ENCODE data around the gene CYP2W1.
"Not testable (repeated sequence)": the region's sequence is repeated elsewhere in the genome, so short reads cannot be mapped to it uniquely, and the experiment has no call there.

Gene CYP2W1

DNA sequence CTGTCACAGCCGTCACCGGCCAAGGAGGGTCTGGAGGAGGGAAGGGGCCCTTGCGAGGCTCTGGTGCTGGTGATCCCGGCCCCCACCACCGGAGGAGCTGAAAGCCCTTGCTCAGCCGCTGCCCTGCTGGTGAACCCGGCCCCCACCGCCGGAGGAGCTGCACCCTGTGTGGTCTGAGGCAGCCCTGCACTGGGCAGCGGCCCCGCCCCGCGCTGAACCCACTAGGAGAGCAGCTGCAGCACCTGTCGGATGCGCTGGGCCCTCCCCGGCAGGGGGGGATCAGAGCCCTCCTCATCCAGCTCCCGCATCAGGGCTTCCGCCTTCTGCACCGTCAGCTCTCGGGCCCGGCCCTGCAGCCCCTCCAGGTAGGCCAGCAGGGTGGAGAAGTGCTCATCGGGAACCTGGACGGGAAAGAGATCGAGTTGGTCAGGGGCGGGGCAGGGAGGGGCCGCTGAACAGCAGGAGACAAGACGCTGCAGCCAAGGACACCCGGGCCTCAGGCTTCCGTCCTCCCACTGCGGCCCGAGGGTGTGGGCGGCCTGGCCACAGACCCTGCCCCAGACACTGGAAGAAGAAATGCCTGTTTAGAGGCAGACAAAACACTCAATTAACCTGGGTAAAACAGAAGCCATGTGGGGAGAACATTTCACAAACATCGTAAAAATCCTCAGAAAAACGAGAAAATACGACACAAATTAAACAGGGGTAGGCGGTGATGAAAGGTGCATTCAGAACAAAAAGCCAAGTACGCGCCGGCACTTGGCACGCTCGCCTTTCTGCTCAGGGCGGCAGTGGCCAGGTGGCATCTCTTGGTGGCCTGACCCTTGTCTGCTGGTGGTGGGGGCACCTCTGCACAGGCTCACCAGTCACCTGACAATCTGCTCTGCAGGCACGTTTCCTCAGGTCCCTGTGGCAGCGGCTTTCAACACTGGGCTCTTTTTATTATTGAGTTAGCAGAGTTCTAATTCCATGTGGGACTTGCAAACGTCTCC lies 14.7 kb downstream of the CYP2W1 start:
- no peak for DNase-seq

DNA sequence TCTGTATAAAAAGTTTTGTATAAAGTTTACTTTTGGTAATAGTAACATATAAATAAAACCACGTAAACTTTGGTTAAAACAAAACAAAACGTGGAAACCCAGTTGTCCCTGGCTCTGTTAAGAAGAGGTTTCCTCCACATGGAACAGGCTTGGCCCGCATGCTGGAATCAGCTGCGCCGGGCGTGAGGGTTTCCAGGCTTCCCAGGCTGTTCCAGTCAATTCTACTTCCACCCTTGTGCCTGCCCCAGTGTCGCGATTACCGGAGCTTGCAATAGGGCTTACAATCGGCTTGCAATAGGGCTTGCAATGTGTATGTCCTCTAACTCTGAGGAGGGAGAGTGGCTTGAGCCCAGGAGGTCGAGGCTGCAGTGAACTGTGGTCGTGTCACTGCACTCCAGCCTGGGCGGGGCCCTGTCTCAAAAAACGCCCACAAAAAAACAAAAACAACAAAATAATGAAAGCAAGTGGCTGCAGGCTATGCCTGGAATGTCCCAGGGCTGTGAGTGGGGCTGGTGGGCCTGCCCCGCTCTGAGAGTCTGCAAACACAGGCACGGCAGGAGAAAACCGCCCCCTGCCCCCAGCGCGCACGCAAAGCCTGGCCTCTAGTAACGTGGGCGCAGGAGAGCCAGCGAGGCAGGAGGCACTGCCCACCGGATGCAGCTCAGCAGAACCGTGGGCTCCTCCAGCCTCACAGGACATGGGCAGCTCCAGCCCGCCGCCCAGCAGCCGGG lies 16.3 kb downstream of the CYP2W1 start:
- DNase-seq: no peak

DNA sequence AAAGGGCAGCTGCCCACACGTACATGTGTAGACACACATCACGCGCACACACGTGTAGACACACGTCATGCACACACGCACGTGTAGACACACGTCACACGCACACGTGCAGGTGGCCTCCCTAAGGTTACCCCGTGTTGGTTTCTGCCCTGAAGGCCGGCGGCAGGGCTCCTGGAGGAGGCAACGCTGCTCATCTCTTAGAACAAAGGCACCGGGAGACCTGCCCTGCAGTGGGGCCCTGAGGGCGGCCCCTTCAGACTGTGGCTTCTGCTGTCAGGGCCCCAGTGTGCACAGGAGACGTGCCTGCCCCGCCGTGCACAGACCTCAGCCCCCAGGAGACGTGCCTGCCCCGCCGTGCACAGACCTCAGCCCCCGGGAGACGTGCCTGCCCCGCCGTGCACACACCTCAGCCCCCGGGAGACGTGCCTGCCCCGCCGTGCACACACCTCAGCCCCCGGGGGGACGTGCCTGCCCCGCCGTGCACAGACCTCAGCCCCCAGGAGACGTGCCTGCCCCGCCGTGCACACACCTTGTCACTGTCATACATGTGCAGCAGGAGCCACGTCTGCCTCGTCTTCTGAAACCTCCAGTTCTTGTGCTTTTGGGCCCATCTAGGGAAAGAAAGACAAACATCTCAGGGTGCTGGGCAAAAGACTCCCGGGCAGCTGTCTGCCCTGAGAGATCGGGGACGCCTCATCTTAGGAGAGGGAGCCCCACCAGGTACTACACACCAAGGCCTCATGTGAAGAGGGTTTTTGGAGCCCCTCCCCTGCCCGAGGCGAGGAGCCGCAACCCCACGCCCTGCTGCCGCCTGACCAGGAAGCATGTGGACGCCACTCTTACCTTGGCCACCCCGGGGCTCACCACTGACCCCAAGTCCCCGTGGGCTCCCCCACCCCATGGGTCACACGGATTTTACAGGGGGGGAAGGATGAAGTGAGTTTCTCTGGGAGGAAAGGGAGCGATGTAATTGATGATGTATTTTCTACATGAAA lies 17.3 kb downstream of the CYP2W1 start:
- no peak for DNase-seq

DNA sequence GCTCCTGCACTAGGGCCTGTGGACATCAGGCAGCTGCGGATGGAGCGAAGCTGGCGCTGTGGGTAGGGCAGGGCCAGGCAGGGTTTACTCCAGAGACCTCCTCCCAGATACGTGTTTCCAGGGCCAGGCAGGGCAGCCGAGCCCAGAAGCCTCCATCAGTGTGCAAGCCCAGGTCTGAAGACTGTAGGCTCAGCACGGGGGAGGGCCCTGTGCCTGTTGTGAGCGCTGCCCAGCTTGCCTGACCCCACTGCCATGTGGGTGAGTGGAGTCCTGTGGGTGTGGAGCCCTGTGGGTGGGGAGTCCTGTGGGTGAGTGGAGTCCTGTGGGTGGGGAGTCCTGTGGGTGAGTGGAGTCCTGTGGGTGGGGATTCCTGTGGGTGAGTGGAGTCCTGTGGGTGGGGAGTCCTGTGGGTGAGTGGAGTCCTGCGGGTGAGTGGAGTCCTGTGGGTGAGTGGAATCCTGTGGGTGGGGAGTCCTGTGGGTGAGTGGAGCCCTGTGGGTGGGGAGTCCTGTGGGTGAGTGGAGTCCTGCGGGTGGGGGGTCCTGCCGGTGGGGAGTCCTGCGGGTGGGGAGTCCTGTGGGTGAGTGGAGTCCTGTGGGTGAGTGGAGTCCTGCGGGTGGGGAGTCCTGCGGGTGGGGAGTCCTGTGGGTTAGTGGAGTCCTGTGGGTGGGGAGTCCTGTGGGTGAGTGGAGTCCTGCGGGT lies 18.2 kb downstream of the CYP2W1 start:
- not testable (repeated sequence) for DNase-seq

DNA sequence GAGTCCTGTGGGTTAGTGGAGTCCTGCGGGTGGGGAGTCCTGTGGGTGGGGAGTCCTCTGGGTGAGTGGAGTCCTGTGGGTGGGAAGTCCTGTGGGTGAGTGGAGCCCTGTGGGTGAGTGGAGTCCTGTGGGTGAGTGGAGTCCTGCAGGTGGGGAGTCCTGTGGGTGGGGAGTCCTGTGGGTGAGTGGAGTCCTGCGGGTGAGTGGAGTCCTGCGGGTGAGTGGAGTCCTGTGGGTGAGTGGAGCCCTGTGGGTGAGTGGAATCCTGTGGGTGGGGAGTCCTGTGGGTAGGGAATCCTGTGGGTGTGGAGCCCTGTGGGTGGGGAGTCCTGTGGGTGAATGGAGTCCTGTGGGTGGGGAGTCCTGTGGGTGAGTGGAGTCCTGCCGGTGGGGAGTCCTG lies 19.0 kb downstream of the CYP2W1 start:
- DNase-seq: not testable (repeated sequence)

DNA sequence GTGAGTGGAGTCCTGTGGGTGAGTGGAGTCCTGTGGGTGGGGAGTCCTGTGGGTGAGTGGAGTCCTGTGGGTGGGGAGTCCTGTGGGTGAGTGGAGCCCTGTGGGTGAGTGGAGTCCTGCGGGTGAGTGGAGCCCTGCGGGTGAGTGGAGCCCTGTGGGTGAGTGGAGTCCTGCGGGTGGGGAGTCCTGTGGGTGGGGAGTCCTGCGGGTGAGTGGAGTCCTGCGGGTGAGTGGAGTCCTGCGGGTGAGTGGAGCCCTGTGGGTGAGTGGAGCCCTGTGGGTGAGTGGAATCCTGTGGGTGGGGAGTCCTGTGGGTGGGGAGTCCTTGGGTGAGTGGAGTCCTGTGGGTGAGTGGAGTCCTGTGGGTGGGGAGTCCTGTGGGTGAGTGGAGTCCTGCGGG lies 19.5 kb downstream of the CYP2W1 start:
- not testable (repeated sequence) for DNase-seq

DNA sequence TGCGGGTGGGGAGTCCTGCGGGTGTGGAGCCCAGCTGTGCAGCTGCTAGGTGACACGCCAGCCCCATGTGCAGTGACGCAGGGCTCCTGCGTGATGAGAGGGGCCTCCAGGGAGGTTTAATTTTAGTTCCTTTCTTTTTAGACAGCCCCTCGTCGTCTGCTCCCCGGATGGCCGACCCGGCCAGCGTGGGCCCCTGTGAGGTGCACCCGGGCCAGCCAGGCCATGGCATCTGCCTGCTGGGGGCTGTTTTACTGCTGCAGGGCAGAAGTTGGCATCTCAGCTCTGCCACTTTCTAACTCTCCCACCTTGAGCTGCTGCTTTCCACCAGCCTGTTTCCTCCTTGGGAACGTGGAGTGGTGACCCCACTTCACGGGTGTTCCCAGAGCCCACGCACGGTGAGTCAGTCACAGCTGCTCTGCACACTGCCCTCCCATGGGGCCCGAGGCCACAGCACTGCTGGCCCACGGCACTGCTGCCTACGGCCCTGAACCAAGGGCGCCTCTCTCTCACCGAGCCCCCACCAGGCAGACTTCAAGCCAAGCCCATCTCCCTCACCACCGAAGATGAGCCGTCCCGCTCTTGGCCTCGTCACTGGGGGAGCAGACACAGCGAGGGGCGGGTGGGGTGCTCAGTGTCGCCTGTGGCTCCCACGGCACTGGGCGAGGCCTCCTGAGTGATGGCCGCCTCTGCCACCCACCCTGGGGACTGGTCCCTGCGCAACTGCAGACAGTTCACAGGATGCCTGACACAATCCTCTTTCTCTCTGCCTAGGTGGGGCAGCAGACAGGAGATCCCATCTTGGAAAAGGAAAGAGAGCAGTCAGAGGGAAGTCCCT lies 21.3 kb downstream of the CYP2W1 start:
- DNase-seq: no peak

DNA sequence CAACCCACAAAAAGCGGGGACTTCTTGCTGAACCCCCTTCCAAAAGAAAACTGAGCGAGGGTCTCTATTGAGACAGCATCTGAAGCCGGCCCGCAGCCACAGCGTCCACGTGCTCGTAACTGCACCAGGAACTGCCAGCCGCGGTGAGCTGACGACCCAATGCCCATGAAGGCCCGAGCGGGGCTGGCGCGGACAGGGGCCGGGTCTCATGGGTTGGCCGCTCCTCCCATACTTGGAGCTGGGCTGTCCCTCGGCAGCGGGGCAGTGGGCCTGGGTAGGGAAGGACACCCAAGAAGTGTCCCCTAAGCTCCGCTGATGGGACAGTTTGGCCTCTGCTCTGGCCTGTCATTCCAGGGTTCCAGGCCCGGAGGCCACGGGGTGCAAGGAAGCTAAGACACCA lies 22.3 kb downstream of the CYP2W1 start:
- no peak for DNase-seq

DNA sequence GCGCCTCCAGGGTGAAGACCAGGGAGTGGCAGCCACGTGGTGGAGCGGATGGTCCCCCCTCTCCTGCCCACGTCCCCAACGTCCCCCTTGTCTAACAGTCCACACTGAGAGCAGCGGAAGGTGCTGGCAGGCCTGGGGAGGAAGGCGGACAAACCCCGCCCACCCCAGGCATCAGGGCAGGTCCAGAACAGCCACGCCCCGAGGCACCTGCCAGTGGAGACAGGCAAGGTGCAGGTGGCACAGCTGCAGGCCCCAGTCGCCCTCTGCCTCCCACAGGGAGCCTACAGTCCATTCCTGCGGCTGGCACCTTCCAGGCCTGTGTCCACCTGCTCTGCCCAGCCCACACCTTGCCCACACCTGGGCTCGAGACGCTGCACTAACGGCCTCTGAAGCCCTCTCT lies 24.9 kb downstream of the CYP2W1 start:
- DNase-seq: no peak

DNA sequence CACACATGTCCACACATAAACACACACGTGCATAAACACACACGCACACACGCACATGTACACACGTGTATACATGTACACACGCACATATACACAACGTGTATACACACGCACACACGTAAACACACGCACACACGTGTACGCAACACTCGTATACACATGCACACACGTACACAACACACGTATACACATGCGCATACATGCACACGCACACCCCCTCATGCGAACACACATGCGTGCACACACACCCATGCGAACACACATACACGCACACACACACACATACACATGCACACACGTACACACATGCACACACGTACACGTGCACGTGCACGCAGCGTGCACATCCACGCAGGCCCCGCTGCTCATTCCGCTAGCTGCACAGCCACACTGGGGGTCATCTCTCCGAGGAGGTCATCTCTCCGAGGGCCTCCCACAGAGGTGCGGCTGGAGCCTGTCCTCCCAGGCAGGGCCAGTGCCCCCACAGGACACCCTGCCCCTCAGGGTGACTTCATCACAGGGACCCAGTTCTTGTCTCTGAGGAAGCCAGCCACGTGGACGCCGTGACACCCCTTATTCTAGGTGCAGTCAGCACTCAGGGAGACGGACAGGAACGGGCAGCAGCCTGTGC lies 25.9 kb downstream of the CYP2W1 start:
- DNase-seq: no peak

DNA sequence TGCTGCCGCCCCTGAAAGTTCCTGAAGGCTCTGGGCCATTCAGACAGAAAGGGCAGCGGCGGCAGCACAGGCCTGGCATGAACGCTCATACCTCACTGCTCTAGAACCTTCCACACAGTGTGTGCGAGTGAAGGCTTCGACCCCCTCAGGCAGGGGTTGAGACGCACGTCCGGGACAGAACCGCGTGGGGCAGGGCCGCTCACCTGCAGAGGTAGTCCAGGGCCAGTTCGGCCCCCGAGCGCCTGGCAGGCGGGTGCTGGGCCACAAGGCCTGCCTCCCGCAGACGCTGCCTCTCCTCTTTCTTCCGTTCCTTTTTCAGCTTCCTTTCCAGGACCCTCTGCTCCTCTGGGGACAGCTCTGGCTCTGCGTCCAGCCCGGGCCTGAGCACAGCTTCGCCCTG lies 26.8 kb downstream of the CYP2W1 start:
- DNase-seq: no peak

DNA sequence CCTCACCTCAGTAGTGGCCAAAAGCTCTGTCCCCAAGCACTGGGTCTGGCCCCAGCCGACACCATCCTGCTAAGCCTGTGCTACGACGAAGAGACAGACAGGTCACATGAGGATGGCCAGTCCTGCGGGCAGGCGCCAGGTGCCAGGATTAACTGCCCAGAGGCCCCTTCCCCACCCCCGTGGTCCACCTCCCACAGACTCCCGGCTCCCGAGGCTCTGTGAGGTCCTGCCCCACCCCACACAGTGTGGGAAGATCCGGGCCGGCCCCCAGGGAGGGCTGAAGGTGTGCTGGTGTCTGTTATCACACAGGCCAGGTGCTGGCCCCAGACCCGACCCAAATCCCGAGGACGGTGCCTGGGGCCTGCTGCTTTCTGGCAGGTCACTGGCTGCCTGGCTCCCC lies 27.2 kb downstream of the CYP2W1 start:
- no peak for DNase-seq

DNA sequence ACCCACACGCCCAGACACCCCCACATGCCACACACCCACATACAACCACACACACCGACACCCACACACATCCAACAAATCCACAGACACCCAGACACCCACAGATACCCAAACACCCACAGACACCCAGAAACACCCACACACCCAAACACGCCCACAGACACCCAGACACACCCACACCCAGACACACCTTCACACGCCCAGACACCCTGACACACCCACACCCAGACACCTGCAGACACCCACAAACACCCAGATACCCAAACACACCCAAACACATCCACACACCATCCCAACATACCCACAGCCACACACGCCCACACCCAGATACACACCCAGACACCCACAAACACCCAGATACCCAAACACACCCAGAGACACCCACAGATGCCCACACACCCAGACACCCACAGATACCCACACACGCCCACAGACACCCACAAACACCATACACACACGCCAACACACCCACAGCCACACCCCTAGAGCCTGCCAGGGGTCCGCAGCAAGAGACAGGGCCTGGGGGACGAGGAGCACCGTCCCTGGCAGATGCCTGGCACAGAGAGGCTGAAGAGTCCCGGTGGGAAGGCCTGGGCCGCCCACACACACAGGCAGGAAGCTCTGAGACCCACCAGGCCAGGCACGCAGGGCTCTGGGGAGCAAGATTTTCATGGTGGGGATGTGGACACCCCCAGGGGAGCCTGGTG lies 28.5 kb downstream of the CYP2W1 start:
- no peak for DNase-seq

DNA sequence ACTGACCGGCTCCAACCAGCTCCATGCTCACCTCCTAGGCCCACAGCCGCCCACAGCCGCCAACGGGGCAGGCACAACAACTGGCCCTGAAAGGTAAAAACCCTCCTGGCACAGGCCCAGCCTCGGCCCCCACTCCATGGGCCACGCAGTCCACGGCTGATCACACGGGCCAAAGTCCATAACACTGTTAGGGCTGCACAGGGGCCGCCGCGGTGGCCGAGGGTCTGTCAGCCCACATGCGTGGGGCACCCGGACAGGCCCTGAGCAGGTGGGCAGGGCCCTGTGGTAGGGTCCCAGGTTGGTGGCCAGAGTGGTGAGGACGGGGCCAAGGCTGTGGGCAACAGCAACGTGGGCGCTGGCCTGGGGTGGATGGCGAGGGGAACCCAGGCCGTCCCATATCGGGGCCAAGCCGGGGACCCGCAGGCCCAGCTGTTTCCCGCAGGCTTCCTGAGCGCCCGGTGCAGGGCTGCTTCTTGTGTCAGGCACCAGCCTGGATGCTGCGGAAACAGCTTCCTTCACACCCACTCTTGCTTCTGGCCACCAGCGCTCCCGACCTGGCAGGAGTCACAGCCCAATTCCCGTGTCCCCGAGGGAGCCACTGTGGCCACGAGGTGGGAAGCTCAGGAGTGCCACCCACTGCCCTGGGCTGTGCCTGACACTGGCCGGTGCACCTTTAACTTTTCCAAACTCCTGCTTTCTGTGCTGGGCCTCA lies 29.2 kb downstream of the CYP2W1 start:
- DNase-seq: no peak

DNA sequence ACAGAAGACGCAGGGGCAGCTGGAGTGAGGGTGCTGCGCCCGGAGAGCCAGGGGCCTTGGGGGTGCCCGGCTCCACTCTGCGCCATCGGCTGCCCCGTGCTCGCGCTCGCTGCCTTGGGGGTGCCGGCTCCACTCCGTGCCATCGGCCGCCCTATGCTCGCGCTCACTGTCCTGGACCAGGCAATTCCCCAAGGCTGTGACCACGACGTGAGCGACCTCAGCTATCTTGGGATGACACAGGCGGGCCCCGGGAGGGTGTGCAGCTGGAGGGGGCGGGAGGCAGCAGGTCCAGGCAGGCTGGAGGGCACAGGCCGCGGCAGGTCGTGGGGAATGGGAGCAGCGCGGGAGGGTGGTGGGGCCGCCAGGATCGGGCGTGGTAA lies 29.7 kb downstream of the CYP2W1 start:
- no peak for DNase-seq

DNA sequence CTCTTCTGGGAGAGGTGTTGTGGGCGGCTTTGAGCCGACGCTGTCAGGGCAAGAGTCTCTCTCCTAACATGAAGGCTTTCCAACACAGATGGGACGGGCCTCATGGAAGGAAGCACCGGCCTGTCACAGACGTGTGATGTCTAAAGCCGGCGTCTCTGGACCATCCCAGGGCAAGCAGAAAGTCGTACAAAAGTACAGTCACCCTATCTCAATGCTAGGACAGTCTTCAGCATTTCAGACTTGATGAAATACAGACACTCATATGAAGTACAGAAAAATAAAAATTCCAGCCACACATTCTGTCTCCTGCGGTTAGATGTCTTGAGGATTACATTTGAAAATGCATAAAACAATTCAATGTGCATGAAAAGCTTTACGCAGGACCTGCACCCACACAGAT lies 30.6 kb downstream of the CYP2W1 start:
- DNase-seq: no peak

DNA sequence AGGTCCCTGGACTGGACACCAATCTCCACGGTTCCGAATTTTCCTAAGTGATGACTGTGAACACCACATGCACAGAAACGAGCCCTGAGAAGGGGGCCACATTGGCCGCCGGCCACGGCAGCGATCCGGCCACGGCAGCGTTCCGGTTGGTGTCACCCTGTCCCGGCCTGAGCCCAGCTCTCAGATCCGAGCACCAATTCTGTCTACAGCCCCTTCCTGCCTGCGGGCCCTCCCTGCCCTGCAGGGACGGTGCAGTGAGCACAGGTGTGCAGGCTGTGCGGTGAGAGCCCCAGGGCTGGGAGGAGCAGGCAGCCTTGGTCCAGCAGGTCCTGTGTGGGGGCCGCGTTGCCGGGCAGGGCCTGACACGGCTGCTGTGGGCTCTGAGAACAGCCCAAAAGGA lies 31.7 kb downstream of the CYP2W1 start:
- no peak for DNase-seq

DNA sequence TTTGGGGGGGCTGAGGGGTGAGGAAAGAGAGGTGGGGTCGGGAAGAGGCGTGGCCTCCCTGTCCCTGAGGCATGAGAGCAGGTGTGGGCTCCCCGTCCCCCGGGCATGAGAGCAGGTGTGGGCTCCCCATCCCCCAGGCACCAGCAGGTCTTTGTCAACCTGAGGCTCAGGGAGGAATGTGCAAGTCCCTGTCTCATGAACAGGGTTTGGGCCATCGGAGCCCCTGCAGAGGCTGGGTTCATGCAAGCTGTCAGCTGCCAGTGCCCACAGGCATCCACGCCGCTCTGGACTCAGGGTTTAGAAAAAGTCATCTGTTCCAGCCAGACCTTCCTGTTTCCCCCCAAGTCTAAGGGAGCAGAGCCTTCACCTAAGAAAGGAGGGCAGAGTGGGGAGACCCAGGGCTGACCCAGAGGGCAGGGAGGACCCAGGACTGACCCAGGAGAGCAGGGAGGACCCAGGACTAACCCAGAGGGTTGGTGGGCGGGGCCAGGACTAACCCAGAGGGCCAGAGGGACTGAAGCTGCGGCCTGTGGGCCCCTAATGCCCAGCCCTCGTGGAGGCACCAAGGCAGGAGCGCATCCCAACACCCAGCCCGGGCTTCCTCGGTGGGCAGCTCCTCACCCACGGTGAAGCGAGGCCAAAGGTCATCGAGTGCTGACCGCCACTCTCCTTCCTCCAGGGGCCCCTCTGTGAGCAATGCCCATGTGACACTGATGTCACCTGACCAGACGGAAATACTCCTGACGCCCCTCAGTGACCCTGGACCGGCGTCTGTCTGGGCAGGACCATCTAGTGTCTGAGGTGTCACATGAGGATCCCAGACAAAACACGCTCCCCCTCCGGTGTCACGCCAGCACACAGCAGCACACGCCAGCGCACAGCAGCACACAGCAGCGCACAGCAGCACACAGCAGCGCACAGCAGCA lies 32.5 kb downstream of the CYP2W1 start:
- DNase-seq: no peak
